GM21619 (cell line): ENCODE data around the gene ASTL.
"Not testable (repeated sequence)": the region's sequence is repeated elsewhere in the genome, so short reads cannot be mapped to it uniquely, and the experiment has no call there.

Source experiments
- ATAC-seq: cut with Tn5 transposase; IDR thresholded peaks from one replicate; pipeline ENCODE4 v1.9.1; 2021; ENCODE audit not compliant: unreplicated experiment

ASTL gene

DNA sequence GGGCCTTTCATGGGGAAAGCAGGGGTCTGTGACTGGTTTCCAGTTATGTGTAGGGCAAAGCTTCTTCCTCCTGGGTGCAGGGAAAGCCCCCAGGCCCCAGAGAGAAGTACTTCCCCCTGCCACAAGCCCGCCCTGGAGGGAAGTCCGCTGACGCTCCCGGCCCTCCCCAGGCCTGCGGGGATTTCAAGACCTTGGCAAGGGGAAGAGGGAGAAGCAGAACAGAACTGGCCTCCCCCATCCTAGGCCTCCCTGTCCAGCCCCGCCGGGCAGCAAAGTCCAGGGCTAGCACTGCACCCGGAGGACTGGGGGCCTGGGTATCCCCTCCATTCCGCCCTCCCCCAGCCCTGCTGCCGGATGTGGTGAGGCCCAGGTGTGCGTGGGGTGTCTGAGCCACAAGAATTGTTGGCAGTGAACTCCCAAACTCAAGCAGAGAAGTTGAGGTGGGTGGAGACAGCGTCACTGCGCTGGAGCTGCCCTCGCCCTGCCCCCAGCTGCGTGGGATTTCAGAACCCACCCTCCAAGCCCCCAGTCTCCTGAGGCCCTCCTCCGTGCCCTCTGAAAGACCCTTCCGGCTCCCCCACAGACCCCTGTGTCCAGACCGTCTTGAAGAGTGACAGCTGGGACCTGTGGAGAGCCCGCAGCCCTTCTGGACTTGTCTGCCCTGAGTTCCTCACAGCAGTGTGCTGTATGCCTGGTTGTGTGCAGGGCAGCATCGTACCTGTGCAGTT is 8.0 kb upstream of the ASTL start:
- ATAC-seq: peak; percentile 24

DNA sequence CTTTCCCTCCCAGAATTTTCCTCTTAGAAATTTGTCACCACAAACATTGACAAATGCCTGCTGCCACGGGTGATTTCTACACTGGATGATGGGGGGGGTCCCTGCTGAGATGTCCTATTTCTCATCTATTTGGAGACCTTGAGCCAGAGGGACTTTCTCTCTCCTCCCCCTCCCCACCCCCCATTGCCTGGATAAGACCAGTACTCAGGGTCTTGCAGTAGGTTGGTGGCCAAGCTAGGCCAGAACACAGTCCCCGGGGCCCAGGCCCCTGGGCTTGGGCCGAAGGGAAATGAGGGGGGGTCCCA is 7.5 kb upstream of the ASTL start:
- ATAC-seq: no peak

DNA sequence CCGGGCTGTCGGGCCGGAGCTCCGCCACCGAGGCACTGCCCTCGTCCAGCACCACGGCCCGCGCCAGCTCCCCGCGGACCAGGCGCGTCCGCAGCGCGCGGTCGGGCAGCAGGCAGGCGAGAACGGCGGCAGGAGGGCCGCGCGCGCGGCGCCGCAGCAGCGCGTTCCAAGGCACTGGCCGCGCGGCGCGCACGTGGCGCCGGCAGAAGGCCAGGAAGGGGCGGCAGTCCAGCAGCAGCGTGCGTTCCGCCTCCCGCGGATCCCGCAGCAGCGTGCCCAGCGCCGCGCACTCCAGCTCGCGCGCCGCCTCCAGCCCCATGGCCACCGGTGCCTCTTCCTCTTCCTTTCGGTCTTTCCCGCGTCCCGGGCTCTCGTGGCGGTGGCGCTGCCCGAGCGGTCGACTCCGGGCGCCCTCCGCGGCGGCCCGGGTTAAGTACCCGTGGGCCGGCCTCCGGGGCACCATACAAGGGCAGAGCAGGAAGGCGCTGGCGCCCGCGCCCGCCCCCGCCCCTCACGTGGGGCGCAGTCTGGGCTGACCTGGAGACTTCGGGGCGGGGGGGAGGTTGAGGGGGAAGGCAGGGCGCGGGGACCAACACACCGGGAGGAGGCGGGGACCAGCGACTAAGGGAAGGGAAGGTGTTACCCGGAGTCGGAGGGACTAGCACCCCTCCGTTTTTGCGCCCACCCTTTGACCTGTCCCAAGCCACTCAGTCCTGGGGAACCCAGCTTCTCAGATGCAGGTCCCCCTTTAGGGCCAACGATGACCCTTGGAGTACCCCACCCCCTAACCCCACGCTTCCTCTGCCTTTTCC is 6.9 kb upstream of the ASTL start, which contains the start of gene DUSP2:
TSS of gene DUSP2 (minus strand) at position 405 of the 812 bp plus-strand sequence. CDS start at position 319, 86 bp downstream.
- peak; percentile 41 for ATAC-seq

DNA sequence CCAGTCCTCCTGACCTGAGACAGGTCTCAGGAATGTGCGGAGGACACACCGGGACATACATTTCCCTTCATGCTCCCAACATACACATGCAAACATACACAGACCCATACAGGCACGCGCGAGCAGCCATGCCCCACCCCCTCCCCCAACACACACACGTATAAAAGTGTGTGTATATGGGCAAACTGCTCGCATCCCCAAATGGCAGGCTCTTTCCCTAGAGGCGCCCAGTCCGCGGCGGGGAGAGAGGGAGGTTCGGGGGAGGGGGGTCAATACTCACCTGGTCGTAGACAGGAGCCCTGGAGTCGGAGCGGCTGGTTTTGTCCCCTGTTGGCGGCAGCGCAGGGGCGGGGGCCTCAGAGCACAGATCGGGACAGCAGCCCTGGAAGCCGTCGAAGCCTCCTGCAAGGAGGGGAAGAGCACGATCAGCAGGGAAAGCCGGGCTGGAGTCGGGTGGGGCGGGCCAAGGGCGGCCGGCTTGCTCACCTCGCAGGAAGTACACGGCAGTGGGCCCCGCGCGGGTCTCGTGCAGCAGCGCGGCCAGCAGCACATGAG is 6.3 kb upstream of the ASTL start:
- ATAC-seq: peak; percentile 1

DNA sequence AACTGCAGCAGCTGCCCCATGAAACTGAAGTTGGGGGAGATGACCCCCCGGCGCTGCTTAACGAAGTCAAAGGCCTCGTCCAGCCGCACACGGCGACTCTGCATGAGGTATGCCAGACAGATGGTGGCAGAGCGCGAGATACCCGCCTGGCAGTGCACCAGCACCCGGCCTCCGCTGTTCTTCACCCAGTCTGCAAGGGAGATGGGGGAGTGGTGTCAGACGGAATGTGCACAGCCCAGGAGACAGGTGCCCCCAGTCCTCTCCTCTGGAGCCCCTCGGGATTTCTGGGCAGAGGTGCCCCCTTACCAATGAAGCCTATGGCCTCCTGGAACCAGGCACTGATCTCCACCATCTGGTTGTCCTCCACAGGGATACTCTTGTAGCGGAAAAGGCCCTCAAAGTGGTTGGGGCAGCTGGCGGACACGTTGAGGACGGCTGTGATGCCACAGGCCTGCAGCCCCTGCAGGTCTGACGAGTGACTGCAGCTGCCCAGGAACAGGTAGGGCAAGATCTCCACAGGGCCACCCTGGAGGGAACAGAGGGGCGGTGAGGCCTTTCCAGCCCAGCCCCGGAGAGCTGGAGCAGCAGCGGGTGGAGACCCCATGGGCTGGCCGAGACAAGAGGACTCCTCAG is 5.7 kb upstream of the ASTL start:
- ATAC-seq: no peak

DNA sequence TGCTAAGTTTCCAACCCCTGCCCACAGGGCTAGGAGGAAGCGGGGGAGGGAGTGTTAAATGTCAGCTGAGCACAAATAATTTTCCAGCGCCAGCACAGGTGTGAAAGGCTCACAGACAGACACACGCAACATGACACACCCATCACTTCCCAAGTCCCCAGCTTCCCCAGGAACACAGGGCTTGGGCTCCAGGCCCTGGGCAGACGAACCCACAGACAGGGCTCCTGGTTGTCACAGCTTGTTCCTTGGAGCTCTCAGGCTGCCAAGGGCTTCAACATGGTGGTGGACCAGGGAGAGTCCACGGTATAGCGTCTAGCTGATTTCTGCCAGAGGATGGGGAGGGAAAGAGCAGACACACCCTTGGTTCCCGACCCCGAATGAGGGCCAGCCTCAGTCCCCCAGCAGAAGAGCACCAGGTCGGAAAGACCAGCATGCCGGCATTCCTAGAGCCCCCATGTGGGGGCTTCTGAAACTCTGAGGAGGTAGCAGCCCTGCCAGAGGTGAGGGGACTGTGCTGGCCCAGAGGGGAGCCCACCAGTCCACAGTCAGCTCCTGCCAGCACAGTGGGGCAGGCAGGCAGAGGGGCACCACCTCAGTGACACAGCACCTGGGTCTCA is 5.0 kb upstream of the ASTL start:
- no peak for ATAC-seq

DNA sequence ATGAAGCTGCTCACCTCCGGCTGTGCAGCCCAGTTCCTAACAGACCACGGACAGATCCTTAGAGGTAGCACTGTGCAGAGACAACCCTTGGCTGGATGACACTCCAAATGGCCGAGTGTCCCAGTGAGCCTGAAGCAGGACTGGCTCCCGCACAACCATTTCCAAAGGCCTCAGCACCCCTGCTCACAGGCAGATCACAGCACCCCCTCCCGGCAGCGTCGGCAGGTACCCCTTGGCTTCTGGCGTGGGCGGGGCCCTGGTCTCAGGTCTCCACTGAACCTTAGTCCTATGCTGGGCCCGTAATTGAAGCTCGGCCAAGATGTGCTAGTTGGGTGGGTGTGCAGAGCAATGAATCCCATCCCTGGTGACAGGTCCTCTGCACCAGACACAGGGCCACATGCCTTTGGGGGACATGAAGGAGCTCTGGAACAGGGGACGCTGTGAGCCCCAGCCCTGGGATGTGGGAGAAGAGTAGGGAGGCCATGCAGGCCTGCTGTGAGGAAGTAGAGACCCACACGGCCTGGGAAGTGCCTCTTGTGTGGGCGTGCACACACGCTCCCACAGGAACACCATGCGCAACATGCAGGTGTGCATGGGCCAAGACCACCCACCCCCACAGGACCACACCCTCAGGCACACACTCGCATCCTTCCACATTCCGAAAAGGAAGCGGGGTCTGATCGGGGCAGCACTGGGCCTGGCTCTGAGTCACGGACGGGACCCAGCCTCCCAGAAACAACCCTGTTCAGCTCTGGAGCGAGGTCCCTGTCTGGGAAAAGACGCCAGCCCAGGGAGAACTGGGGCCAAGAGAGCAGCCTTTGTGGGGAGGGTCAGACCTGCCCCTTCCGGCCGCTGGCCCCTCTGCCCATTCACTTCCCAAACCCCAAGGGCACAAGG is 4.2 kb upstream of the ASTL start:
- ATAC-seq: no peak

DNA sequence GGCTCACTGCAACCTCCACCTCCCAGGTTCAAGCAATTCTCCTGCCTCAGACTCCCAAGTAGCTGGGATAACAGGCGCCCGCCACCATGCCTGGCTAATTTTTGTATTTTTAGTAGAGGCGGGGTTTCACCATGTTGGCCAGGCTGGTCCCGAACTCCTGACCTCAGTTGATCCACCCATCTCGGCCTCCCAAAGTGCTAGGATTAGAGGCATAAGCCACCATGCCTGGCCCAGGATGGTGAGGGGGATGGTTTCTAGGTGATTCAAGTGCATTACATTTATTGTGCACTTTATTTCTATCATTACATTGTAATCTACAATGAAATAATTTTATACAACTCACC is 3.3 kb upstream of the ASTL start:
- not testable (repeated sequence) for ATAC-seq

DNA sequence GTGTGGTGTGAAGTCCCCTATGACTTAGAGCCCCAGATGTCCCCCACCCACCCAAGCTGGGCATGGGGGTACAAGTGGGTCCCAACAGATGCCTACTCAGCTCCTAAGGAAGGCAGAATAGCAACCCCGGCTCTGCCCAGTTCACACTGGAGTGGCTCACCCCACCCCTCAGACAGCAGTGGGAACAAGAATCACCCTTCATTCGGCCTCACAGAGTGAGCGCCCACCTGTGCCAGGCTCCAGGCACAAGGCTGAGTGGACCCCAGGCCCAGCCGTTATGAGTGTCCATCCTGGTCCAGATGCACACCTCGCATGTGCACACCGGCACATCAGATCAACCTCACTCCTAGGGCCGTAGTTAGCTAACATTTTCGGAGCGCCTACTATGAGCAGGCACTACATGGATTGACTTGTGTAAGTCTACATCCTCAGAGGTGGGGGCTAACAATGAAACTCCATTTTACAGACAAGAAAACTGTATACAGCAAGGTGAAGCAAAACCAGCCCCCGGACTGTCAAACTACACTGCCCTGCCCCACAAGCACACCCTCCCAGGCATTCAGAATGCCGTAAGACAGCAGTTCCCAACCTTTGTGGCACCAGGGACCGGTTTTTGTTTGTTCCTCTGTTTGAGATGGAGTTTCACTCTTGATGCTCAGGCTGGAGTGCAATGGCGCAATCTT is 2.8 kb upstream of the ASTL start:
- ATAC-seq: no peak

DNA sequence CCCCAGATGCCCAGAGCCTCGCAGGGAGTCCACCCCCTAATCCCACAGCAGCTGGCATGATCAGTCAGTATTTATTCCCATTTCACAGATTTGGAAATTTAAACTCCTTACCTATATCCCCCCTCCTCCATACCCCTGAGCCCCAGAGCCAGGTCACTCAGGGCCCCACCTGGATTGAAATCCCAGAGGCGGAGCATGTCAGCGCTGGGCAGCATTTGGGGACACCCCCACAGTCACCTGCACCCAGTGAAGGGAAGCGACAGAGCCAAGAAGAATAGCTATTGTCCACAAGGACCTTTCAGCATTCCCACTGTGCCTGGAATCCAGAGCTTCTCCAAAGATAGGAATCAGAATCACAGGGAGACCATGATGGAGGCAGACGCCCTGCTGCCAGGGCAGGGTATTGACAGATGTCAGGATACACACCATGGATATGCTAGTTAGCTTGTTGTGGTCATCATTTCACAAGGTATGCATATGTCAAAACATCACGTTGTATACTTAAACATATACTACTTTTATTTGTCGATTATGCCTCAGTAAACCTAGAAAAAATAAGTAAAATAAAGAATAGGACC is 968 bp upstream of the ASTL start:
- no peak for ATAC-seq

DNA sequence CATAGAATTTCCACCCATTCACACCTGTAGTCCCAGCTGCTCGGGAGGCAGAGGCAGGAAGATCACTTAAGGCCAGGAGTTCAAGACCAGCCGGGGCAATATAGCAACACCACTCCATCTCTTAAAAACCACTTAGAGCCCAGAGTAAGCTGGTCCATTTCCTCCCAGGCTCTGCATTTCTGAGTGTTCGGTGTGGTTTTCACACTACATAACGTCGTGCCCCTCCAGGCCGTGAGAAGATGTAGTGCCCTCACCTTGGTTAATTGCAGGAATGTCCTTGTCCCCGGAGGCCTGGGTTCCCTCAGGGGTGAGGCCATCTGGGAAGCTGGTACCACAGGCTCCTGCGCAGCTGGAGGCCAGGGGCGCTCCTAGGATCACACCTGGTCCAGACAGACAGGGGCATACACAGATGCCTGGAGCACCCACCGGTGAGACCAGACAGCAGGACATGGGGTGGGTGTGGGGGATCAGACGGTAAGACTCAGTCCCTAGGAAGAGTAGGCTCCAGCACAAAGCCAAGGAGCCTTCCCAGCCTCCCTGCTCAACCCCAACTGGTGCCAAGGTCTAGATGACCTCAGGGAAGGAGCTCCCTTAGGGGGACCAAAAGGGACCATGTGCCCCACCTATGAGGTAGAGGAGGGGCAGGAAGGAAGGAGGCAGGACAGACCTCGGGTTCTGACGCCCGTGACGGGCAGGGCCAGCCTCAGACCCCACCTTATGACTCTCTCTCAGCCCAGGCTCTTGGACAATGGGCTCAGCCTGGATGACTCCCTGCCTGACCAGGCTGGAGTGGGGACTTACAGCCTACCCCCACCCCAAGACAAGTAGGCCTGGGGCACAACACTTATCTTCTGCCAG is 752 bp downstream of the ASTL start:
- ATAC-seq: no peak

DNA sequence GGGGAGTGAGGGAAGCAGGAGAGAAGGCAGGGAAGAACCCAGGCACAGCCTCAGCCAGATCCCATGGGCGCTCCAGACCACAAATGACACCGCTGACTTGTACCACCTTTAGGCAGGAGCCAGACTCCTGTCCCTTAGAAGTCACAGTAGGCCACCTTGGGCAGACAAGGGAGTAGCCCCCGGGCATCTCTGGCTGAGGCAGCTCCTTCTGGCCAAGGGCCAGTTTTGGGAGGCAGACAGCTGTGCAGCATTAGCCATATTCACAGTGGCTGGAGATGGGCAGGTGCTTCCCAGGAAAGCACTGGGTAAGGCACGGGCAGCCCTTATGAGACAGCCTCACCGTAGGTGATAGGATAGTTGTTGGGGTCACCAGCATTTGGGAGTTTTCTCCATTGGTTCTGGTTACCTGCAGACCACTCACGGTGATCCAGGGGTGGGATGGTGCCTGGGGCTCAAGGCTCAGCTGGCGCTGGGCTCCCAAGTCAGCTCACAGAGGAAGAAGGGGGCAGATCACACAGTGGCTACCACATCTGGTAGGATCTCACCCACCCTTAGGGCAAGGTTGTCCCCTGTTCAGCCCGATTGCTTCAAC is 2.1 kb downstream of the ASTL start:
- no peak for ATAC-seq

DNA sequence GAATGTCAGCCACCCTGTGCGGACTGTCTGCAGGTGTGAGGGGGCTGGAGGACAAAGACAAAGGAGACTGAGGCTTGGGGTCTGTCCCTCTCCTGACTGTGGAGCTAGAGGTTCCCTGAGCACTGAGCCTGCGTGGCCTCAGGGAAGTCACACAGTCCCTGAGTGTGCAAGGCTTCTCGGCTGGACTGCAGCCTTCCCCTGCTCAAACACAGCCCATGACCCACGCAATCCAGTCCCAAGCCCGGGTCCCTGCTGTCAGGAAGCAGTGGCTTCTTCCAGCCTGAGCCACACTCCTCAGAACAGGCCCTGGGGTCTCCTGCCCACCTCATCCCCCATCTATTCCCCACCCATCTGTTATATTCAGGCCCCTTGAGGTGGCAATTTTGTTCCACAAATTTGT is 2.7 kb downstream of the ASTL start:
- no peak for ATAC-seq

DNA sequence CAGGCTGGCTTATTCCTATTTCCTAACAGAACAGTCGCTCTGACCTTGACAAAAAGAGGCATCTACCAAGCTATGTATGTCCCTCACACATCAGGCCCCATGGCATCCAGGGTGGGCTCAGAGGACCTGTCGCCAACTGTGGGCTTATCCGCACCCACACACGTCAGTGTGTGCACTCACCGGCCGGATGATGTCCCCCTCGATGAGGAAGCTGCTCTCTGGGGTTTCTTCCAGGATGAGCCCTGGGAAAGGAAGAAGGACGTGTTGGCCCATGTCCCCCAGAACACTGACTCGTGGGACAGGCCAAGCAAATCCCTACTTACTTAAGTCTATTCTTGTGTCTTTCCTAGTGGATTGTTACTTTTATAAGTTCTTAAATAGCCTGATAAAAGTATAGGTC is 3.1 kb downstream of the ASTL start:
- no peak for ATAC-seq

DNA sequence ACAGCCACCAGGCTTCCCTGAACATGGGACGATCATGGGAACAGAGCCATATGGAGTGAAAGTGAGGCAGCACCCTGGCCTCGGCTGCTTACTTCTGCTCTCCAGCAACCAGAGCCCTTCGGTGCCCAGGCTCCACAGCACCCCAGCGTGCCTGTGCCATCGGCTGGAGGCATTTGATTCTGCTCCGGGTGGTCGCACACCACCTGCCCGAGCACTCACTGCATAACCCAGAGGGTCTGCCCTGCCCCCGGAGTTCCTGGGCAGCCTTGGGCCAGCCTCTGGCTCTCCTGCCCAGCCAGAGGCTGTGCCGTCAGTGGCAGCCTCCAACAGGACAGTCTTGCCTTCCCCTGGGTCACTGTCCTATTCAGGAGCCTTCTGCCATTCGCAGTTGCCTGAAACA is 3.9 kb downstream of the ASTL start:
- no peak for ATAC-seq

DNA sequence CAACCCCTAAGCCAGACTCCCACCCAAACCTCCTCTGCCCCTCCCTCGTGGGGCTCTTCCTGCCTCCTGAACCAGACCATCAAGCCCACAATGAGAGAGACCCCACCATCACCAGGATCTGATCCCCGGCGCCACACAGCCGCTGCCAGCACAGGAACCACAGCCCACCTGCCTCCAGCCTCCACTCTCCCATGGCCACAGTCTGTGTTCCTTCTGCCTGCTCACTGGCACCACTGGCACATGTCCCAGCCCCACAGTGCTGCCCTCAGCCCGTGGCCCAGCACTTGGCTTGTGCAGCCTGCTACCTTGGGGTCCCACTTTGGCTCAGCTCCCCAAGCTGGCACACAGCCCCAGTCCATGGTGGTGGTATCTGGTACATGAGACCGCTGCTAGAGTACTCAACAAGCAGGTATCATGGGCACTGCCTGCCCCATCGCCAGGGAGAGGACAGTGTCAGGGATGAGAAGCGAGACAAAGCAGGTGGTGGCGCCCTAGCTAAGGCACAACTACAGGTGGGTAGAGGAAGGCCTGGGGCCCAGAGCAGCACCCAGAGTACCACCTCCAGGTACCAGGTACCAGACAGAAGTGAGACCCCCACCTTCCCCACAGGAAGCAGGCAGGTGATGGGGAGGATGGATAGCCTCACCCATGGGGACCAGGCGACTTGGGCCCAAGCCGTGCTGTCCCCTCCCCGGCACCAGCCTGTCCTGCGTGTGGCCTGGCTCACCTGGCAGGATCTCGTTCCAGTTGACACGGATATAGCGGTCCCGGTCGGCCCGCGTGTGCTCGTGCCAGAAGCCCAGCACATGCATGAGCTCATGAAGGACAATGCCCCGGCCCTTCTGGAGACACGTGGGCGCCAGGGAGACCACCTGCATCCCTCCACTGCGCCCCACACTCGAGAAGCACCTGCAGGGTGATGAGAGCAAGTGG is 6.2 kb downstream of the ASTL start:
- ATAC-seq: no peak

DNA sequence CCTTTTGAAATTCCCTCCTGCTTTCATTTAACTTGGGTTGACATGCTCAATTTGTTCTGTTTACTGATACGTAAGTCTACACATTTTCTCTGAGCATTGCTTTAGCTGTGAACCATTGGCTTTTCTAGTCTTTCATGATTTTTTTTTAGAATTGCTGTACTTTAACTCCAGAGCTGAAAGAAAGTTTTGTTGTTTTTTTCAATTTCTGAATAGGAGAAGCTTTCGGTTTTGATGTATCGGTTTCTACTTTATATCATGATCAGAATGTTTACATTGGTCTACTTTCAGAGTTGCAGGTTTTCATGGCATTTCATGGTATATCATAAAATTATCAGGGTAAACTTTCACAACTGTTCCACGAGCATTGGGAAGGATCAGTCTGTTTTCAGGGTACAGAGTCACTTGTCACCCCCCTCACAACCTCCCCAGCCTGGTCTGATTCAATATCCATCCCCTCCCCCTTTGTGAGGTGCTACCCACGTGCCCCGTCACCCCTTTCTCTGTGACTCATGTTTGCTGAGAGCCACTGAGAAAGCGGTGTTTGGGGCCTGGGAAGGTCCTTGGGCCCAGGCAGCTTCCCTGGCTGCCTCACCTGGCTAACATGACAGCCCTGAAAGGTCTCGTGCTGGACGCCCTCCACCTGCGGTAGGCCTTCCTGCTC is 7.0 kb downstream of the ASTL start:
- no peak for ATAC-seq
